ENCODE data around the gene SYNE3.

Gene SYNE3

DNA sequence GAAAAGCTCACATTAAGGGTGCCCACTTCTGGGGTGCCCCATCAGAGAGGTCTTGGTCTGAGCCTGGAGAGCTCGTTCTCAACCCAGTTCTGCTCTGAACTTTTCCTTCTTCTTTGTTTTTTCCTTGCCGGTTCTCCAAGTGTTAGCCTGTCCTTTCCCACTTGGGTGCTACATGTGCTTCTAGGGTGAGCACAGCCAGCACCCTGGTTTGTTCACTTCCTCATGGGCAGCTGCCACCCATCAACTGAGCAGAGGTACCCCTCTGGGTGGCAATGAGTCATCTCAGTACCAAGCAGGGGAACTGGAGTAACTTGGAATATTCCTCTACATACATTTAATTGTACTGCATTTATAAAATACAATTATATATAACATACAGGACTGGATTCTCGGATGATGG is 3.9 kb upstream of the SYNE3 start:
- TF ChIP-seq, protein P1, sequence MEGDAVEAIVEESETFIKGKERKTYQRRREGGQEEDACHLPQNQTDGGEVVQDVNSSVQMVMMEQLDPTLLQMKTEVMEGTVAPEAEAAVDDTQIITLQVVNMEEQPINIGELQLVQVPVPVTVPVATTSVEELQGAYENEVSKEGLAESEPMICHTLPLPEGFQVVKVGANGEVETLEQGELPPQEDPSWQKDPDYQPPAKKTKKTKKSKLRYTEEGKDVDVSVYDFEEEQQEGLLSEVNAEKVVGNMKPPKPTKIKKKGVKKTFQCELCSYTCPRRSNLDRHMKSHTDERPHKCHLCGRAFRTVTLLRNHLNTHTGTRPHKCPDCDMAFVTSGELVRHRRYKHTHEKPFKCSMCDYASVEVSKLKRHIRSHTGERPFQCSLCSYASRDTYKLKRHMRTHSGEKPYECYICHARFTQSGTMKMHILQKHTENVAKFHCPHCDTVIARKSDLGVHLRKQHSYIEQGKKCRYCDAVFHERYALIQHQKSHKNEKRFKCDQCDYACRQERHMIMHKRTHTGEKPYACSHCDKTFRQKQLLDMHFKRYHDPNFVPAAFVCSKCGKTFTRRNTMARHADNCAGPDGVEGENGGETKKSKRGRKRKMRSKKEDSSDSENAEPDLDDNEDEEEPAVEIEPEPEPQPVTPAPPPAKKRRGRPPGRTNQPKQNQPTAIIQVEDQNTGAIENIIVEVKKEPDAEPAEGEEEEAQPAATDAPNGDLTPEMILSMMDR (conservative IDR thresholded peaks at IDR 0.05; ENCODE audit: control insufficient read depth, insufficient read depth, low read depth, low read length), result no peak
- H3K4me3 ChIP-seq (ENCODE audit: control insufficient read depth, low read depth, low read length), result no peak overlapping the region
- no peak for DNase-seq (ENCODE audit: low read depth)

GRCh38 chr14:95519699-95520098 is 3.2 kb upstream of the SYNE3 start:
- peak; percentile 90 for DNase-seq (ENCODE audit: low read depth)
- H3K4me3 ChIP-seq (ENCODE audit: control insufficient read depth, low read depth, low read length), result no peak overlapping the region
- TF ChIP-seq, protein P1 (conservative IDR thresholded peaks at IDR 0.05; ENCODE audit: control insufficient read depth, insufficient read depth, low read depth, low read length), result no peak

GRCh38 chr14:95518045-95518751 is 1.7 kb upstream of the SYNE3 start:
- no peak for DNase-seq (ENCODE audit: low read depth)
- no peak overlapping the region for H3K4me3 ChIP-seq (ENCODE audit: control insufficient read depth, low read depth, low read length)
- TF ChIP-seq, protein P1 (conservative IDR thresholded peaks at IDR 0.05; ENCODE audit: control insufficient read depth, insufficient read depth, low read depth, low read length), result no peak

- TF ChIP-seq, protein P1 (conservative IDR thresholded peaks at IDR 0.05; ENCODE audit: control insufficient read depth, insufficient read depth, low read depth, low read length), result no peak
- no peak for DNase-seq (ENCODE audit: low read depth)
- H3K4me3 ChIP-seq (ENCODE audit: control insufficient read depth, low read depth, low read length), result peak overlapping the region; percentile 70
Measured at GRCh38 chr14:95515596-95516552, 576 bp downstream of the SYNE3 start.

GRCh38 chr14:95515080-95515489 is 1.4 kb downstream of the SYNE3 start:
- TF ChIP-seq, protein P1 (conservative IDR thresholded peaks at IDR 0.05; ENCODE audit: control insufficient read depth, insufficient read depth, low read depth, low read length), result no peak
- DNase-seq (ENCODE audit: low read depth), result no peak
- H3K4me3 ChIP-seq (ENCODE audit: control insufficient read depth, low read depth, low read length), result peak overlapping the region; percentile 70

GRCh38 chr14:95514131-95515079 is 2.0 kb downstream of the SYNE3 start:
- TF ChIP-seq, protein P1 (conservative IDR thresholded peaks at IDR 0.05; ENCODE audit: control insufficient read depth, insufficient read depth, low read depth, low read length), result no peak
- DNase-seq (ENCODE audit: low read depth), result no peak
- peak overlapping the region; percentile 70 for H3K4me3 ChIP-seq (ENCODE audit: control insufficient read depth, low read depth, low read length)

All from fibroblast of mammary gland (primary cell).